ENCODE measurements around the gene ATF4.

ATF4 gene

GRCh38 chr22:39554151-39554550 lies 33.8 kb downstream of the ATF4 start:
- DNase-seq (ENCODE audit: low read depth in 1 of 2, low spot score in 1 of 2), result no peak
- Histone ChIP-seq H3K27me3 (ENCODE audit: insufficient read depth, poor library complexity, severe bottlenecking) (peaks cover 28% of the 10 kb centered on the region), H3K27ac (replicated peaks) (no peak overlapping the region), H3K4me3 (replicated peaks; ENCODE audit: insufficient read depth, low read length) (no peak overlapping the region)
- TF ChIP-seq GABPA (IDR thresholded peaks at IDR 0.05; ENCODE audit: low read depth), result no peak
- no peak for TF ChIP-seq CTCF (IDR thresholded peaks at IDR 0.05; ENCODE audit: insufficient read depth, low read length)
- TF ChIP-seq POLR2AphosphoS5 (IDR thresholded peaks at IDR 0.05; ENCODE audit: low read depth), result no peak
- TF ChIP-seq REST (IDR thresholded peaks at IDR 0.05; ENCODE audit: insufficient replicate concordance, low read depth), result no peak
- no peak for TF ChIP-seq SPI1 (IDR thresholded peaks at IDR 0.05; ENCODE audit: borderline replicate concordance, low read depth)

- DNase-seq (ENCODE audit: low read depth in 1 of 2, low spot score in 1 of 2), result no peak
- TF ChIP-seq GABPA (IDR thresholded peaks at IDR 0.05; ENCODE audit: low read depth) (no peak), SPI1 (IDR thresholded peaks at IDR 0.05; ENCODE audit: borderline replicate concordance, low read depth) (no peak), CTCF (IDR thresholded peaks at IDR 0.05; ENCODE audit: insufficient read depth, low read length) (no peak), REST (IDR thresholded peaks at IDR 0.05; ENCODE audit: insufficient replicate concordance, low read depth) (no peak), POLR2AphosphoS5 (IDR thresholded peaks at IDR 0.05; ENCODE audit: low read depth) (no peak)
- H3K27me3 ChIP-seq (ENCODE audit: insufficient read depth, poor library complexity, severe bottlenecking), result peaks cover 34% of the 10 kb centered on the region
- no peak overlapping the region for H3K4me3 ChIP-seq (replicated peaks; ENCODE audit: insufficient read depth, low read length)
- no peak overlapping the region for H3K27ac ChIP-seq (replicated peaks)
Observed at GRCh38 chr22:39556970-39557841, 36.8 kb downstream of the ATF4 start.

GRCh38 chr22:39558254-39558727 lies 37.9 kb downstream of the ATF4 start:
- Histone ChIP-seq H3K4me3 (replicated peaks; ENCODE audit: insufficient read depth, low read length) (no peak overlapping the region), H3K27ac (replicated peaks) (no peak overlapping the region), H3K27me3 (ENCODE audit: insufficient read depth, poor library complexity, severe bottlenecking) (peaks cover 35% of the 10 kb centered on the region)
- TF ChIP-seq POLR2AphosphoS5 (IDR thresholded peaks at IDR 0.05; ENCODE audit: low read depth) (no peak), REST (IDR thresholded peaks at IDR 0.05; ENCODE audit: insufficient replicate concordance, low read depth) (no peak)
- no peak for DNase-seq (ENCODE audit: low read depth in 1 of 2, low spot score in 1 of 2)
